HepG2 (cell line): Measurements from ENCODE around the gene PDZD2. TPM values are rescaled to one million over a fixed set of nuclear protein-coding genes. Genes with fewer than 3 reads are reported as not detected.

ENCODE experiments used
- ATAC-seq: fragments of 200-7000 bp; cut with Tn5 transposase; 3 replicates; pipeline ENCODE4 v1.9.1; 2020; ENCODE audit warnings: mild to moderate bottlenecking, moderate library complexity
- BruUV-seq: library from RNA; stranded (reverse); fragments of 400-500 nt; replicated peaks from 2 replicates; lab custom pipeline; 2021; lab: Mats Ljungman, UMichigan
- CTCF ChIA-PET: fragments of 300-600 bp; formaldehyde crosslinking; extraction: SDS; loops from one replicate; lab custom pipeline; 2021; ENCODE audit warnings: low total read pairs, inconsistent platforms, low intra/inter-chr PET ratio; lab: Yijun Ruan, JAX
- POLR2A ChIA-PET: fragments of 350-600 bp; sonication (Branson Sonifier 250); formaldehyde crosslinking; loops from one replicate; lab custom pipeline; 2020; ENCODE audit warnings: antibody characterized with exemption, inconsistent platforms; lab: Yijun Ruan, JAX
- DNase-seq: peaks from one replicate; pipeline ENCODE4 v3.0.0-alpha.2; 2015; ENCODE audit warnings: low spot score
- FAIRE-seq: peaks from 3 replicates; lab custom pipeline; 2011; peaks lifted over from hg19 to GRCh38; lab: Jason Lieb, UNC
- H2AFZ ChIP-seq: one replicate; pipeline ENCODE4 v1.6.1; 2011; ENCODE audit warnings: low read length, inconsistent platforms
- H3K27ac ChIP-seq: fragments of 300-600 bp; 3 replicates; pipeline ENCODE4 v1.8.0; 2011; ENCODE audit warnings: mixed run types, mild to moderate bottlenecking, mixed read lengths, low read length, inconsistent platforms; ENCODE audit not compliant: insufficient read depth; ENCODE audit errors: extremely low read length
- H3K27me3 ChIP-seq, 2 experiments: fragments of 200-600 bp in 1 of 2; 2 replicates in 1 of 2; 3 replicates in 1 of 2; pipeline versions ENCODE4 v1.6.0 to v1.8.0; 2011; ENCODE audit warnings: low read length in 2 of 2, mild to moderate bottlenecking in 2 of 2, moderate library complexity in 2 of 2, inconsistent platforms in 1 of 2; ENCODE audit not compliant: insufficient read depth in 2 of 2, control insufficient read depth in 1 of 2
- H3K36me3 ChIP-seq, 2 experiments: fragments of 200-600 bp in 1 of 2; replicated peaks in 1 of 2; 2 replicates in 1 of 2; 3 replicates in 1 of 2; pipeline versions ENCODE4 v1.5.1 to v1.8.0; 2011; ENCODE audit warnings: low read length in 2 of 2, inconsistent platforms in 1 of 2; ENCODE audit not compliant: insufficient read depth in 2 of 2, control insufficient read depth in 1 of 2
- H3K4me1 ChIP-seq: 2 replicates; pipeline ENCODE4 v1.5.1; 2012; ENCODE audit warnings: low read length, inconsistent platforms; ENCODE audit not compliant: insufficient read depth
- H3K4me2 ChIP-seq: 2 replicates; pipeline ENCODE4 v1.6.0; 2011; ENCODE audit warnings: low read depth, low read length, inconsistent platforms
- H3K4me3 ChIP-seq, 3 experiments: fragments of 200-600 bp in 1 of 3; sonication (generic), shearing (Covaris generic) in 1 of 3; replicated peaks in 1 of 3; 2 replicates each; pipeline ENCODE4 v1.5.1; 2011 to 2016; ENCODE audit warnings: low read length in 3 of 3, inconsistent platforms in 2 of 3, low read depth in 2 of 3, mild to moderate bottlenecking in 2 of 3, control low read depth in 1 of 3, mixed read lengths in 1 of 3; ENCODE audit not compliant: insufficient read depth in 1 of 3
- H3K79me2 ChIP-seq: one replicate; pipeline ENCODE4 v1.6.1; 2011; ENCODE audit warnings: low read length, inconsistent platforms; ENCODE audit not compliant: insufficient read depth
- H3K9ac ChIP-seq: 2 replicates; pipeline ENCODE4 v1.6.0; 2011; ENCODE audit warnings: mild to moderate bottlenecking, low read depth, low read length, inconsistent platforms; ENCODE audit not compliant: insufficient read depth
- H3K9me3 ChIP-seq: 2 replicates; pipeline ENCODE4 v1.5.1; 2012; ENCODE audit warnings: mild to moderate bottlenecking, low read length
- H4K20me1 ChIP-seq: 2 replicates; pipeline ENCODE4 v1.6.0; 2011; ENCODE audit warnings: inconsistent platforms, mild to moderate bottlenecking, low read length, moderate library complexity; ENCODE audit not compliant: insufficient read depth
- REPIN1 ChIP-seq: sonication (generic); formaldehyde crosslinking; IDR thresholded peaks from 2 replicates; pipeline ENCODE4 v1.8.0; 2022; ENCODE audit warnings: missing genetic modification reagents, low read depth, mild to moderate bottlenecking, borderline replicate concordance
- ZSCAN20 ChIP-seq: sonication (generic); formaldehyde crosslinking; IDR thresholded peaks from 2 replicates; pipeline ENCODE4 v1.4.0; 2020; ENCODE audit warnings: missing genetic modification reagents, mild to moderate bottlenecking, borderline replicate concordance
- WGBS: methylation state at CpG from one replicate; pipeline ENCODE4 v1.1.6; 2017; ENCODE audit warnings: low lambda C conversion rate; 5-methylcytosine and 5-hydroxymethylcytosine counted together
- in situ Hi-C: cut with HindIII; loops from 2 replicates; pipeline ENCODE4 v1.10.0; 2017; ENCODE audit warnings: low pct_unique_long_range_greater_than_20kb; ENCODE audit not compliant: extremely low pct_ligation_motif_present
- intact Hi-C: fragments of 100-400 bp; cut with micrococcal nuclease; formaldehyde crosslinking; loops from one replicate; pipeline ENCODE4 v1.10.0; 2022; ENCODE audit not compliant: unreplicated experiment
- polyA plus RNA-seq, 8 experiments: library from polyadenylated mRNA; depleted of rRNA in 3 of 8; stranded (reverse) in 7 of 8; unstranded in 1 of 8; fragments of >200 nt; fragmentation: Illumina TruSeq in 4 of 8; extraction: Trizol in 4 of 8; gene quantifications; 2 replicates each; pipeline versions ENCODE4 v1.2.1 to v1.2.3, GENCODE V29; 2011 to 2016; ENCODE audit warnings: low read depth in 4 of 8, missing spikeins in 1 of 8, mixed read lengths in 1 of 8; ENCODE audit not compliant: insufficient read depth in 1 of 8
- total RNA-seq, 5 experiments: library from RNA; depleted of rRNA; stranded (reverse); fragments of >200 nt; fragmentation: Illumina TruSeq; extraction: Trizol; gene quantifications; 2 replicates each; pipeline ENCODE4 v1.2.3, GENCODE V29; 2016; ENCODE audit warnings: low read depth in 1 of 5

Gene PDZD2
- total and polyA plus RNA-seq, 2 of the 13 experiments (the other 11 are each of a cell fraction or from before 2014, with no cell fraction given) = 0.04 TPM; not detected in 1

DNA sequence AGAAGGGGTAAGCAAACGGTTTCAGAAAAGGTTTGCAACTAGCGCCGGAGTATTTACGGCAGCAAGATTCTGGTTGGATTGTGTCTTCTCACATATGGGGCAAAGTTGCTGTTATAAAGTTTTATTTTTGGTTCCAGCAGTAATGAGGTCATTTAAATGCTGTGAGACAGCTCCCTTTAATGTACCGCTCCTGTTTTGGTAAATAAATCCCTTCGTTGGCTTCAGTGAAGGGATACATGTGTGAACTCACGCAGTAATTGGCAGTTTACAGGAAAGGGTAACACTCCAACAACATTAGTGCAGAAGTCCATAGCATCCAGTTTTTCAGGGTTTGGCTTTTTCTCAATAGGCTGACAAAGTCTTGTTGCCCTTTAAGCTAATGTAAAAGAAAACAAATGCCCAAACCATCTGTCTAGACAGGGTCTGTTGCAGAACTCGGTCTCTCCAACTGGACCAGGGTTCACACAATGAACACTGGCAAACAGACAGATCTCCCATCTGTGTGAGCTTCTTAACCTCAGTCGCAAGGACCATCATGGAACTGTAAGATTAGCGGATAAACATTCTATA, 351.2 kb downstream of the PDZD2 start:
- no peak for TF ChIP-seq REPIN1 (CRISPR knock-in tag)
- peaks cover 0 to 22% of the 10 kb centered on the region in 2 experiments; a peak in 4 of 5 replicates for H3K27me3 ChIP-seq
- no peaks in the 10 kb centered on the region for H3K9me3 ChIP-seq
- no TSS peak for BruUV-seq
- H3K4me3 ChIP-seq = no peak overlapping the region
- H3K79me2 ChIP-seq = no peaks in the 10 kb centered on the region
- FAIRE-seq (no peak), DNase-seq (no peak), ATAC-seq (no peak)
- no peaks in the 10 kb centered on the region for H3K4me1 ChIP-seq
- no peak overlapping the region for H3K27ac ChIP-seq
- in situ Hi-C loops = no loop called here
- ChIA-PET CTCF (no interaction called here), POLR2A (no interaction called here)
- 40% methylated on average over 10 of the region's 10 CpGs for WGBS
- no peaks in the 10 kb centered on the region for H3K36me3 ChIP-seq
- no peak overlapping the region for H2AFZ ChIP-seq
- intact Hi-C loops = no loop called here
- H3K4me2 ChIP-seq = no peak overlapping the region
- H4K20me1 ChIP-seq = no peaks in the 10 kb centered on the region
- no peak overlapping the region for H3K9ac ChIP-seq

DNA sequence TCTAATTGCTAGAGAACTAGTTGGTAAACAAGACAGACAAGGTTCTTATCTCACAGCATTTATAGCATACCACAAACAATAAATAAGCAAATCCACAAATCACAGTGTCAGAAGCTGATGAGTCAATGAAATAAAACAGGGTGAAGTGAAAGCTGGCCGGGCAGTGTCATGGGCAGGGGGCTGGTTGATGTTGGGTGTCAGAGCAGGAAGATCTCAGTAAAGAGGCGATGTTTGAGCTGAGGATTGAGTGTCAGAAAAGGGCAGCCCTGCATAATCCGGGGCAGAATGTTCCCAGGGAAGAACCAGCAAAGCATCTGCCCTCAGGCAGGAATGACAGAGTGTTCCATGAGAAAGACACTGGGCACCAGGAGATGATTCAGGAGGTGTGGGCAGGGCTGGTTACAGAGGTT, 351.8 kb downstream of the PDZD2 start:
- H2AFZ ChIP-seq = no peak overlapping the region
- in situ Hi-C loops = no loop called here
- H3K36me3 ChIP-seq = no peaks in the 10 kb centered on the region
- no peak overlapping the region for H3K4me2 ChIP-seq
- H3K9me3 ChIP-seq = no peaks in the 10 kb centered on the region
- H4K20me1 ChIP-seq = no peaks in the 10 kb centered on the region
- no peak overlapping the region for H3K27ac ChIP-seq
- peaks cover 0 to 22% of the 10 kb centered on the region in 2 experiments; a peak in 4 of 5 replicates for H3K27me3 ChIP-seq
- POLR2A ChIA-PET = no interaction called here
- DNase-seq (no peak), FAIRE-seq (no peak), ATAC-seq (no peak)
- intact Hi-C loops = no loop called here
- no TSS peak for BruUV-seq
- no peak overlapping the region for H3K4me3 ChIP-seq
- 0% methylated on average over 3 of the region's 3 CpGs for WGBS
- H3K9ac ChIP-seq = no peak overlapping the region
- CTCF ChIA-PET = no interaction called here
- TF ChIP-seq ZSCAN20 (CRISPR knock-in tag) = no peak
- no peaks in the 10 kb centered on the region for H3K4me1 ChIP-seq
- H3K79me2 ChIP-seq = no peaks in the 10 kb centered on the region
